Uterus (tissue), 2 donors: ENCODE measurements around the gene PLAC8.

ENCODE experiments used
- CTCF ChIP-seq, 4 experiments: fragments of 200-600 bp in 2 of 4; fragments of 450-650 bp in 2 of 4; sonication (generic) in 2 of 4; IDR thresholded peaks; one replicate each; pipeline ENCODE4 v1.5.1; 2016 to 2019; ENCODE audit warnings: antibody characterized with exemption in 4 of 4, mild to moderate bottlenecking in 2 of 4, moderate library complexity in 1 of 4
- POLR2A ChIP-seq, 2 donors: fragments of 450-650 bp; IDR thresholded peaks; one replicate each; pipeline ENCODE4 v1.6.1; 2016; ENCODE audit warnings: antibody characterized with exemption in 2 of 2, mild to moderate bottlenecking in 1 of 2, moderate library complexity in 1 of 2

GRCh38 chr4:83113429-83113786, 1.1 kb downstream of the PLAC8 start:
- TF ChIP-seq POLR2A (IDR thresholded peaks at IDR 0.05), result no peak
- TF ChIP-seq CTCF (IDR thresholded peaks at IDR 0.05), result no peak
